NCI-H2227 (cell line): ENCODE measurements around the gene MBP.

Source experiments
- DNase-seq: peaks from one replicate; lab custom pipeline; 2025; ENCODE audit not compliant: unreplicated experiment; lab: John Stamatoyannopoulos, UW

MBP gene

GRCh38 chr18:77052297-77052982 is 80.1 kb downstream of the MBP start:
- no peak for DNase-seq

- no peak for DNase-seq
Measured at GRCh38 chr18:77051581-77052296, 80.8 kb downstream of the MBP start.

- DNase-seq = no peak
Measured at GRCh38 chr18:77049938-77050337, 82.6 kb downstream of the MBP start.

GRCh38 chr18:77047803-77048419 is 84.7 kb downstream of the MBP start:
- no peak for DNase-seq

GRCh38 chr18:77046994-77047393 is 85.6 kb downstream of the MBP start:
- DNase-seq = no peak

- no peak for DNase-seq
Measured at GRCh38 chr18:77046409-77046808, 86.2 kb downstream of the MBP start.

- no peak for DNase-seq
Measured at GRCh38 chr18:77045677-77046076, 86.9 kb downstream of the MBP start.

GRCh38 chr18:77044866-77045664 is 87.5 kb downstream of the MBP start:
- DNase-seq = no peak

- DNase-seq = no peak
Measured at GRCh38 chr18:77043541-77044280, 88.9 kb downstream of the MBP start.

GRCh38 chr18:77042583-77042982 is 90.0 kb downstream of the MBP start:
- DNase-seq = no peak

GRCh38 chr18:77039196-77040130 is 93.1 kb downstream of the MBP start:
- no peak for DNase-seq

GRCh38 chr18:77038182-77038858 is 94.3 kb downstream of the MBP start:
- DNase-seq = no peak

GRCh38 chr18:77037567-77037966 is 95.0 kb downstream of the MBP start:
- DNase-seq = no peak

GRCh38 chr18:77035380-77036187 is 97.0 kb downstream of the MBP start:
- DNase-seq = no peak

GRCh38 chr18:77033575-77033974 is 99.0 kb downstream of the MBP start:
- DNase-seq = no peak

GRCh38 chr18:77032181-77032701 is 100.3 kb downstream of the MBP start:
- DNase-seq = no peak

- no peak for DNase-seq
Measured at GRCh38 chr18:77031662-77032061, 100.9 kb downstream of the MBP start.

- DNase-seq = no peak
Measured at GRCh38 chr18:77030201-77030600, 102.4 kb downstream of the MBP start.
